Astrocyte (in vitro differentiated cells and primary cell): ENCODE data around the gene PROB1. TPM values are rescaled to one million over a fixed set of nuclear protein-coding genes. Genes with fewer than 3 reads are reported as not detected.

Experiments
- DNase-seq: peaks from one replicate; pipeline ENCODE4 v3.0.0-alpha.2; 2010; ENCODE audit warnings: low read depth
- FAIRE-seq: peaks from 2 replicates; lab custom pipeline; 2011; peaks lifted over from hg19 to GRCh38; lab: Jason Lieb, UNC
- H2AFZ ChIP-seq: 2 replicates; pipeline ENCODE4 v1.6.0; 2012; ENCODE audit warnings: low read depth, low read length, inconsistent platforms
- H3K27ac ChIP-seq: 2 replicates; pipeline ENCODE4 v1.5.1; 2011; ENCODE audit warnings: low read depth, low read length, inconsistent platforms
- H3K27me3 ChIP-seq: 2 replicates; pipeline ENCODE4 v1.6.0; 2011; ENCODE audit warnings: low read length, inconsistent platforms; ENCODE audit not compliant: insufficient read depth
- H3K36me3 ChIP-seq: 2 replicates; pipeline ENCODE4 v1.5.1; 2011; ENCODE audit warnings: low read length, inconsistent platforms; ENCODE audit not compliant: insufficient read depth
- H3K4me1 ChIP-seq: 2 replicates; pipeline ENCODE4 v1.5.1; 2011; ENCODE audit warnings: low read length, inconsistent platforms; ENCODE audit not compliant: insufficient read depth
- H3K4me2 ChIP-seq: 2 replicates; pipeline ENCODE4 v1.6.0; 2012; ENCODE audit warnings: low read length, inconsistent platforms
- H3K4me3 ChIP-seq: 2 replicates; pipeline ENCODE4 v1.5.1; 2011; ENCODE audit warnings: low read depth, mild to moderate bottlenecking, low read length, inconsistent platforms; ENCODE audit not compliant: insufficient read depth
- H3K79me2 ChIP-seq: 2 replicates; pipeline ENCODE4 v1.6.0; 2012; ENCODE audit warnings: mild to moderate bottlenecking, low read length, inconsistent platforms; ENCODE audit not compliant: insufficient read depth
- H3K9ac ChIP-seq: 2 replicates; pipeline ENCODE4 v1.6.0; 2012; ENCODE audit warnings: mild to moderate bottlenecking, low read length, inconsistent platforms
- H3K9me3 ChIP-seq: 2 replicates; pipeline ENCODE4 v1.5.1; 2012; ENCODE audit warnings: low read depth, mild to moderate bottlenecking, low read length, inconsistent platforms; ENCODE audit not compliant: insufficient read depth
- H4K20me1 ChIP-seq: 2 replicates; pipeline ENCODE4 v1.6.0; 2012; ENCODE audit warnings: low read length, inconsistent platforms; ENCODE audit not compliant: insufficient read depth
- H3K27ac Mint-ChIP-seq: one replicate; pipeline ENCODE4 v1.8.0; 2021; ENCODE audit warnings: mild to moderate bottlenecking, mixed read lengths; ENCODE audit not compliant: unreplicated experiment
- H3K27me3 Mint-ChIP-seq: one replicate; pipeline ENCODE4 v1.8.0; 2021; ENCODE audit warnings: low read depth, mixed read lengths; ENCODE audit not compliant: unreplicated experiment
- H3K36me3 Mint-ChIP-seq: one replicate; pipeline ENCODE4 v1.8.0; 2021; ENCODE audit warnings: low read depth, mixed read lengths; ENCODE audit not compliant: unreplicated experiment
- H3K4me1 Mint-ChIP-seq: one replicate; pipeline ENCODE4 v1.8.0; 2021; ENCODE audit warnings: low read depth, mixed read lengths; ENCODE audit not compliant: unreplicated experiment
- H3K4me3 Mint-ChIP-seq: one replicate; pipeline ENCODE4 v1.8.0; 2021; ENCODE audit warnings: mild to moderate bottlenecking, moderate library complexity, mixed read lengths; ENCODE audit not compliant: unreplicated experiment
- H3K9me3 Mint-ChIP-seq: one replicate; pipeline ENCODE4 v1.8.0; 2021; ENCODE audit warnings: mild to moderate bottlenecking, mixed read lengths; ENCODE audit not compliant: unreplicated experiment
- CTCF ChIP-seq: IDR thresholded peaks from 2 replicates; pipeline ENCODE4 v1.5.1; 2011; ENCODE audit warnings: low read depth, mild to moderate bottlenecking, inconsistent platforms, low read length, moderate library complexity; ENCODE audit not compliant: insufficient read depth
- EZH2 ChIP-seq: IDR thresholded peaks from 2 replicates; pipeline ENCODE4 v1.6.1; 2012; ENCODE audit warnings: mild to moderate bottlenecking, low read length, inconsistent platforms; ENCODE audit not compliant: insufficient read depth
- total RNA-seq: library from RNA; stranded (reverse); gene quantifications from 2 replicates; pipeline ENCODE4 v1.2.1, GENCODE V29; 2021

PROB1 gene
- total RNA-seq, 1 donor from 2014 or later = 0.59 TPM

GRCh38 chr5:139341689-139342422, 53.0 kb downstream of the PROB1 start, which contains the start of gene PAIP2:
Gene PAIP2 (plus strand): TSS chr5:139341854. CDS start chr5:139363785, 21,931 bp downstream.
- DNase-seq (peak; percentile 93), FAIRE-seq (no peak)
- H3K36me3 ChIP-seq = no peaks in the 10 kb centered on the region
- Mint-ChIP-seq H3K27ac (peak within 1 kb of the TSS; percentile 100), H3K4me3 (peak within 1 kb of the TSS; percentile 99), H3K36me3 (peaks cover 8% of the 10 kb centered on the region), H3K27me3 (no peaks in the 10 kb centered on the region), H3K4me1 (peaks cover 17% of the 10 kb centered on the region), H3K9me3 (no peaks in the 10 kb centered on the region)
- H3K79me2 ChIP-seq = peaks cover 51% of the 10 kb centered on the region
- H3K4me3 ChIP-seq = peak within 1 kb of the TSS; percentile 98
- peak within 1 kb of the TSS; percentile 100 for H3K27ac ChIP-seq
- H3K9ac ChIP-seq = peak within 1 kb of the TSS; percentile 100
- H3K9me3 ChIP-seq = no peaks in the 10 kb centered on the region
- no peaks in the 10 kb centered on the region for H3K27me3 ChIP-seq
- H2AFZ ChIP-seq = peak within 1 kb of the TSS; percentile 68
- TF ChIP-seq EZH2 (no peak), CTCF (peak; percentile 52)
- peaks cover 14% of the 10 kb centered on the region for H3K4me1 ChIP-seq
- H3K4me2 ChIP-seq = peak within 1 kb of the TSS; percentile 85
- H4K20me1 ChIP-seq = peaks cover 47% of the 10 kb centered on the region

- Histone ChIP-seq H3K4me3 (peak overlapping the region; percentile 98), H2AFZ (no peak overlapping the region), H3K9ac (peak overlapping the region; percentile 100), H3K4me2 (peak overlapping the region; percentile 85), H3K36me3 (no peaks in the 10 kb centered on the region), H3K27ac (no peak overlapping the region), H4K20me1 (peaks cover 47% of the 10 kb centered on the region), H3K27me3 (no peaks in the 10 kb centered on the region), H3K4me1 (peaks cover 14% of the 10 kb centered on the region), H3K9me3 (no peaks in the 10 kb centered on the region), H3K79me2 (peaks cover 45% of the 10 kb centered on the region)
- Mint-ChIP-seq H3K4me1 (peaks cover 17% of the 10 kb centered on the region), H3K4me3 (peak overlapping the region; percentile 99), H3K27ac (peak overlapping the region; percentile 100), H3K36me3 (peaks cover 8% of the 10 kb centered on the region), H3K9me3 (no peaks in the 10 kb centered on the region), H3K27me3 (no peaks in the 10 kb centered on the region)
- TF ChIP-seq CTCF (no peak), EZH2 (no peak)
- no peak for FAIRE-seq
- no peak for DNase-seq
These were observed 53.7 kb downstream of the PROB1 start for GRCh38 chr5:139341187-139341688.

Other genes starting within 250 kb of the PROB1 start
- 41.6 and 57.6 TPM in 2 replicates for gene SIL1, start 196.7 kb downstream of the PROB1 start, total RNA-seq
- gene MATR3, start 101.4 kb downstream of the PROB1 start, total RNA-seq = 126 and 134 TPM in 2 replicates
- 64.2 and 75.3 TPM in 2 replicates for gene PAIP2, start 53.2 kb downstream of the PROB1 start, total RNA-seq
- not detected in 2 replicates for gene SLC23A1, start 11.8 kb downstream of the PROB1 start, total RNA-seq
- 0.22 TPM in 1 of 2 replicates, not detected in the other for gene MZB1, start 5.2 kb downstream of the PROB1 start, total RNA-seq
- 4.5 and 5.2 TPM in 2 replicates for gene SPATA24, start 9.0 kb upstream of the PROB1 start, total RNA-seq
- 18.8 and 21.4 TPM in 2 replicates for gene DNAJC18, start 44.4 kb upstream of the PROB1 start, total RNA-seq
- gene ECSCR, start 67.6 kb upstream of the PROB1 start, total RNA-seq = 0.96 and 1.00 TPM in 2 replicates
- gene SMIM33, start 75.9 kb upstream of the PROB1 start, total RNA-seq = not detected in 2 replicates
- gene STING1, start 87.7 kb upstream of the PROB1 start, total RNA-seq = 1.8 and 3.3 TPM in 2 replicates
- 161 and 169 TPM in 2 replicates for gene UBE2D2, start 166.2 kb upstream of the PROB1 start, total RNA-seq